ENCODE results near the gene LBX1. TPM values are rescaled to one million over a fixed set of nuclear protein-coding genes. Genes with fewer than 3 reads are reported as not detected.
"Not testable (repeated sequence)": the region's sequence is repeated elsewhere in the genome, so short reads cannot be mapped to it uniquely, and the experiment has no call there.

Gene LBX1
- total RNA-seq, 2 donors from 2014 or later = not detected

DNA sequence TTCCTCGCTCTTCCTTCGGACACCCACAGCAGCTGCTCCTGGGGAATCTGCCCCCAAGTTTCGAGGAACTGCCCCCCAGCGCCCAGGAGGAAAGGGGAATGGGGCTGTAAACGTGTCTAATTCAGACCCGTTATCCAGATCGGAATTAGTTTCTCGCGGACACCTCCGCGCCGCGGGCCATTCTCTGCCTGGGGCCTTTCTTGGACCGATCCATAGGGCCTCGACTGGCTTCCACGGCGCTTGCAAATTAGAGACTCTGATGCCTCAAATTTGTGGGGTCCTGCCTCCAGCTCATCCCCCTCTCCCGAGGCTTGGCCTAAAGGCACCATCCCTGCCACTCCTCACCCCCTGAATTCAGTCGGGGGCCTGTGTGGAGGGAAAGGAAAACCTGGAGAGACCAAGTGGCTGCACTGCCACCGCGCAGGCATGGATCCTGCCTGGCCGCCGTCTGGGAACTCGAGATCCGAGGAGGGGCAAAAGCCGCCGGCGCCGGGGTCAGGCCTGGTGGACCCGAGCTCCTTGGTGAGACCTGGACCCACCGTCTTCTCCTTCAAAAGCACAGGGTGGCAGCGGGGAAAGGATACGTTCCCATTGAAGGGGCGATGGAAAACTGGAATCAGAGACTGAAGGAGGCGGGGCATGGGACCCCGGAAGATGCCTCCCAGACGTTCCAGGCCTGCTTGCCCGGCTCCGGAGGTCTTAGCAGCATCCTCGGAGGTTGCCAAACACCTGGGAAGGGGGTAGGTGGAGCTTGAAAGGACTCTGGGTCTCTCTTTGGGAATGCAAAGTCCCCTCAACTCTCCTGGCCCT is 13.7 kb downstream of the LBX1 start:
- peak overlapping the region; percentile 62 for H3K4me3 Mint-ChIP-seq
- no peaks in the 10 kb centered on the region for H3K9me3 Mint-ChIP-seq
- no peak overlapping the region for H3K27ac Mint-ChIP-seq
- H3K36me3 Mint-ChIP-seq (ENCODE audit: low read depth) = no peaks in the 10 kb centered on the region
- H3K27me3 Mint-ChIP-seq = peaks cover 63% of the 10 kb centered on the region
- ATAC-seq (replicated peaks) = no peak
- H3K4me1 Mint-ChIP-seq = peaks cover 5% of the 10 kb centered on the region

DNA sequence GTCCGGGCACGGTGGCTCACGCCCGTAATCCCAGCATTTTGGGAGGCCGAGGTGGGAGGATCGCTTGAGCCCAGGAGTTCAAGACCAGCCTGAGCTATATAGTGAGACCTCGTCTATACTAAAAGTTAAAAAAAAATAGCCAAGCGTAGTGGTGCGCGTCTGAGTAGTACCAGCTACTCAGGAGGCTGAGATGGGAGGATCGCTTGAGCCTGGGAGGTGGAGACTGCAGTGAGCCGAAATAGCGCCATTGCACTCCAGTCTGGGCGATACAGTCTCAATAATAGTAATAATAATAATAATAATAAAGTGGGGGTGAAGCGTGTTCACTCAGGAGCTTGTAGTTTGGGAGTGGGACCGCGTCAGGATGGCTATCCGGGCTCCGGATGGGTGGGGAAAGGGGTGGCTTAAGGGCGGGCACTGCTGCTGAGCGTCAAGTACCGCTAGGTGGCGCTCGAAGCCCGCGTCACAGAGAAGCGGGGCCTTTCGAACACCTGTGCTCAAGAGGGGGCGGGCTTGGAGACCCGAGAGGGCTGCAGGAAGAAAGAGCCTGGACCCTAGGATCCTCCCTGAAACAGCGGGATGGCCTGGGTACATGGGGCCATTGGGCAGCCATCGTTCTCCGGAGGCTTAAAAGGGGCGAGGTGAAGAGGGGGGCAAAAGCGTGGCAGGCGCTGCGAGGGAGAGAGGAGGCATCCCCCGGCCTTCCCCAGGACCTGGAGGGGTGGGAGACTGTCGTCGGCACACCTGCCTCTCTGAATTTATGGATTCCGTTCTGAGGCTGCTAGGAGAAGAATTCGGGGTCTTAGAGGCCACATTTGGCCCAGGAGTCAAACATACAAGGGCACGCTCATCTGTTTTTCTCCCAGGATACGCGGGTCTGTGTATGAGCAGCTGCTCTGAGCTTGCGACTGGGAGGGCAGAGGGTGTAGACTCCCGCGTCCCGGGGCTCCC is 14.5 kb downstream of the LBX1 start:
- peak; percentile 84 for ATAC-seq (replicated peaks)
- peaks cover 5% of the 10 kb centered on the region for H3K4me1 Mint-ChIP-seq
- peak overlapping the region; percentile 62 for H3K4me3 Mint-ChIP-seq
- no peak overlapping the region for H3K27ac Mint-ChIP-seq
- H3K27me3 Mint-ChIP-seq = peaks cover 61% of the 10 kb centered on the region
- H3K9me3 Mint-ChIP-seq = no peaks in the 10 kb centered on the region
- no peaks in the 10 kb centered on the region for H3K36me3 Mint-ChIP-seq (ENCODE audit: low read depth)

DNA sequence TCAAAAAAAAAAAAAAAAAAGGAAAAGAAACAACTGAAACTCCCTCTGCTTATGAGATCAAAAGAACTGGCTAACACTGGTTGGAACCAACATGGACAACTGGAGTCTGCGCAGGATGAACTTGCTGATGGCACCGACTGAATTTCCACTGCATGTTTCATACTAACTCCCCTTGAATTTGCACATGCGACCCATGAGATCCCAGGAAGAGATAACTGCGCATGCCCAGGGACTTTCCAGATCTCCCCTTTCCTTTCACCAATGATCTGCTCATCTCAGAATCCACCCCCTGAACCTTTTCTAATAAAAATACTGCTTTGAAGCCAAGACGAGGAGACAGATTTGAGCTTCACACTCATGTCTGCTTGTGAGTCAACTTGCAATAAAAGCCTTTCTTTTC is 20.7 kb downstream of the LBX1 start:
- H3K9me3 Mint-ChIP-seq = no peaks in the 10 kb centered on the region
- H3K27ac Mint-ChIP-seq = no peak overlapping the region
- no peak overlapping the region for H3K4me3 Mint-ChIP-seq
- ATAC-seq (replicated peaks) = no peak
- H3K36me3 Mint-ChIP-seq (ENCODE audit: low read depth) = no peaks in the 10 kb centered on the region
- peaks cover 47% of the 10 kb centered on the region for H3K27me3 Mint-ChIP-seq
- H3K4me1 Mint-ChIP-seq = no peaks in the 10 kb centered on the region

DNA sequence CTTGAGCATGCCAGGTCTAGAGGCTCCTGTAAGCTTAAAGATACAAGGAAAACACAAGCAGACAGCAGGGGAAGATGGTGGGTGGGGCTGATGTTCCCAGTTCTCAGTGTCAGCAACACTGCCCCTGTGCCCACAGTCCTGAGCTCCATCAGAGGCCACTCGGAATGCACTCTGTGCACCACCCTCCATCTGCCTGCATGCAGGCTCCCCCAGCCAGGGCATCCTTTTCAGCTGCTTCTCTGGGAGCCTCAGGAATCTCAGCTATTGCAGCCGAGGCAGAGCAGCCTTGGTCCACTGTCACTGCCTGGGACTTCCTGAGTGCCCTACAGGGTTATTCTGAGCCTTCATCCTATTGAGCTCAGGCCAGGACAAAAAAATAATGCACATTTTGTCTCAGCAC is 22.2 kb downstream of the LBX1 start:
- Mint-ChIP-seq H3K27me3 (peaks cover 46% of the 10 kb centered on the region), H3K9me3 (no peaks in the 10 kb centered on the region), H3K4me3 (no peak overlapping the region), H3K4me1 (no peaks in the 10 kb centered on the region), H3K36me3 (ENCODE audit: low read depth) (no peaks in the 10 kb centered on the region), H3K27ac (no peak overlapping the region)
- no peak for ATAC-seq (replicated peaks)

DNA sequence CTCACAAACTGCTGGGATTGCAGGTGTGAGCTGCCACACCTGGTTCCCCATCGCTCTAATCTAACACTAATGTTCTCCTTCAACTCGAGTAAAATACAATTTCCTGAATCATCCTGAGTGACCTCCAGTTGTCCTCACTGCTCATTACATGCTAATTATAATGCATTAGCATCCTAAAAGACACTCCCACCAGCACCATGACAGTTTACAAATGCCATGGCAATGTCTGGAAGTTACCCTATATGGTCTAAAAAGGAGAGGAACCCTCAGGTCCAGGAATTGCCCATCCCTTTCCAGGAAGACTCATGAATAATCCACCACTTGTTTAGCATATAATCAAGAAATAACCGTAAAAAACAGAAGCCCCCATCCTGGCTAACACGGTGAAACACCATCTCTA is 26.6 kb downstream of the LBX1 start:
- H3K4me1 Mint-ChIP-seq; ATAC-seq (replicated peaks); H3K27ac Mint-ChIP-seq; H3K36me3 Mint-ChIP-seq (ENCODE audit: low read depth); H3K9me3 Mint-ChIP-seq; H3K4me3 Mint-ChIP-seq: not testable (repeated sequence)
- H3K27me3 Mint-ChIP-seq = peaks cover 19% of the 10 kb centered on the region

DNA sequence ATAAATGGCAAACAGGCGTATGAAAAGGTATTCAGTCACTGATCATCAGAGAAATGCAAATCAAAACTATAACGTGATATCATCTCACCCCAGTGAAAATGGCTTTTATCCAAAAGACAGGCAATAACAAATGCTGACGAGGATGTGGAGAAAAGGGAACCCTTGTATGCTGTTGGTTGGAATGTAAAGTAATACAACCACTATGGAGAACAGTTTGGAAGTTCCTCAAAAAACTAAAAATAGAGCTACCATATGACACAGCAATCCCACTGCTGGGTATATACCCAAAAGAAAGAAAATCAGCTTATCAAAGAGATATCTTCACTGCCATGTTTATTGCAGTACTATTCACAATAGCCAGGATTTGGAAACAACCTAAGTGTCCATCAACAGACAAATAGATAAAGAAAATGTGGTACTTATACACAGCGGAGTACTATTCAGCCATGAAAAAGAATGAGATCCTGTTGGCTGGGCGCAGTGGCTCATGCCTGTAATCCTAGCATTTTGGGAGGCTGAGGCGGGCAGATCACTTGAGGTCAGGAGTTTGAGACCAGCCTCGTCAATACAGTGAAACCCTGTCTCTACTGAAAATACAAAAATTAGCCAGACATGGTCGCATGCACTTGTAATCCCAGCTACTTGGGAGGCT is 30.8 kb downstream of the LBX1 start:
- H3K4me3 Mint-ChIP-seq; H3K27ac Mint-ChIP-seq; H3K9me3 Mint-ChIP-seq; H3K4me1 Mint-ChIP-seq; ATAC-seq (replicated peaks); H3K36me3 Mint-ChIP-seq (ENCODE audit: low read depth): not testable (repeated sequence)
- peaks cover 18% of the 10 kb centered on the region for H3K27me3 Mint-ChIP-seq

DNA sequence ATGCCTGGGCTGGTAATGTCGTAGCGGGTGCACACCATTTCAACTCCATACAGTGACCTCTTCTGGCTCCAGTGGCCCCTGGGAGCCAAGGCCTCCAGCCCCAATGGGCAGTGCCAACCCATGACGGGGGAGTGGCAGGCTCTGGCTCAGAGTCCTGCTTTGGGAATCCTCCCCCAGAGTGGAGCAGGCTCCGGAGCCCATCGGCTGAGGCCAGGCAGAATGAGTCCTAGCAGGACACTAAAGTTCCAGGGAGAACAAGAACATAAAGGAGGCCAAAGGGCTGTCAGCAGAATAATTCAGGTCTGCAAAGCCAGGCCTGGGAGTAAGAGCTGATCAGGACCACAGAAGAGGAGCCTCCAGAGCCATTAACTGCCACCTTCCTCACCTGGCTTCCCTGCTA is 33.3 kb downstream of the LBX1 start:
- ATAC-seq (replicated peaks) = no peak

DNA sequence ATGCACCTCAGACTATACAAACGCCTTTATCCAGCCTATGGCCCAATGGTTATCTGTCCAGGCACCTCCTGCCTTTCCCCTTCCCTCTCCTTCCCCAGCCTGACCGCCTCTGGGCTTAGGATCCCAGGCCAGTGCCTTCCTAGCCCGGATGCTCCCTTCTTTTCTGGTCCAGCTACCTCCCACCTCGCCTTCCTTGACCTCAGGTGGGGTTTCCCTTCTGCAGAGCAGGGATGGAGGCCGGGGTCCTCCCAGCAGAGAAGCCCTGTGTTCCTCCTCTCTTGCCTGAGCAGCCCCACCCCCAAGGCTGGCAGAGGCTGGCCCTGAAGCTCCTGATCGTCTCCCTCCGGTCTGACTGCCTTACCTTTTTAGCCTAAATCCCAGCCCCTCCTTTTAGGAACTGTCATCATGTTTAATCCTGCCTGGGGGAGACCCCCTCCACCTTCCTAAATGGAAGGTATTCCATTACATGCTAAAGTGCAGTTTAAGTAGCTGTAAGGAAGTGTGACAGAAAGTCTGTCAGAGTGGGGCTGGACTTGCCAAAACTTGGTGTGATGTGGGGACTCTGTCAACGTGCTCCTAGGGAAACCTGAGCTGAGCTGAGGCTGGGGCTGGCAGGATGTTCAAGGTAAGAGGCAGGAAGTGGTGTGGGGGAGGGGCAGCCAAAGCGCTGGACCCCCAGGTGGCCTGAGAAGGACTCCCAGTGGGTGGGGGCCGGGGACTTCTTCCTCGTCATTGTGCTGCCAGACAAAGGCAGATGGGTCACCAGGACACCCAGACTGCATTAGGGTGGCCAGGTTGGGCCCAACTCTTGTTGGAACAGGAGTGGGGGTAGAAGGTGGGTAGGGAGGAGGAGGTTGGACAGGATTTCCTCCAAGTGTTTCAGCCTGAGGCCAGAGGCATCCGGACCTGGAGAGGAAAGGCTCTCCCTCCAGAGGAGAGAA is 39.5 kb downstream of the LBX1 start:
- no peak for ATAC-seq (replicated peaks)
- Mint-ChIP-seq H3K4me1 (peaks cover 6% of the 10 kb centered on the region), H3K4me3 (no peak overlapping the region), H3K27ac (no peak overlapping the region), H3K36me3 (ENCODE audit: low read depth) (no peaks in the 10 kb centered on the region), H3K27me3 (peaks cover 20% of the 10 kb centered on the region), H3K9me3 (no peaks in the 10 kb centered on the region)

More for the DNA sequence above, 33.3 kb downstream of the LBX1 start:
- Mint-ChIP-seq H3K4me3 (no peak overlapping the region), H3K27ac (no peak overlapping the region), H3K36me3 (ENCODE audit: low read depth) (no peaks in the 10 kb centered on the region), H3K4me1 (peaks cover 5% of the 10 kb centered on the region), H3K27me3 (peaks cover 26% of the 10 kb centered on the region), H3K9me3 (no peaks in the 10 kb centered on the region)

DNA sequence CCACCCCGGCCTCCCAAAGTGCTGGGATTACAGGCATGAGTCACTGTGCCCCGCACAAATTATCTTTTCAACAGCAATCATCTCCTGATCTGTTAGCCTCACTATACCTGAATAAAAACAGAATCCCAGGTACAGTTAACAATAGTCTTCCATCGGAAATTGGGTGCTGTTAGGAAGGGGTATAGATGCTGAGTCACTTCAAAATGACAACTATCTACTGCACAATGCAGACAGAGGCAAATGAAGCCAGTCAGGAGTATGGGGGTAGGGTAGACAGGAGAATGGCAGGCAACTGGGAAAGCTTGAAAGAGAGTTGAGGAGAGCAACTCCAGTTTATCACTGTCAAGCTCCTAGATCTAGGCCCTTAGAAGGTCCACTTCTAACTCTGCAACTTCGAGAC is 40.3 kb downstream of the LBX1 start:
- ATAC-seq (replicated peaks) = no peak
- H3K27me3 Mint-ChIP-seq = peaks cover 20% of the 10 kb centered on the region
- no peak overlapping the region for H3K4me3 Mint-ChIP-seq
- H3K36me3 Mint-ChIP-seq (ENCODE audit: low read depth) = no peaks in the 10 kb centered on the region
- H3K4me1 Mint-ChIP-seq = peaks cover 6% of the 10 kb centered on the region
- H3K27ac Mint-ChIP-seq = no peak overlapping the region
- no peaks in the 10 kb centered on the region for H3K9me3 Mint-ChIP-seq

DNA sequence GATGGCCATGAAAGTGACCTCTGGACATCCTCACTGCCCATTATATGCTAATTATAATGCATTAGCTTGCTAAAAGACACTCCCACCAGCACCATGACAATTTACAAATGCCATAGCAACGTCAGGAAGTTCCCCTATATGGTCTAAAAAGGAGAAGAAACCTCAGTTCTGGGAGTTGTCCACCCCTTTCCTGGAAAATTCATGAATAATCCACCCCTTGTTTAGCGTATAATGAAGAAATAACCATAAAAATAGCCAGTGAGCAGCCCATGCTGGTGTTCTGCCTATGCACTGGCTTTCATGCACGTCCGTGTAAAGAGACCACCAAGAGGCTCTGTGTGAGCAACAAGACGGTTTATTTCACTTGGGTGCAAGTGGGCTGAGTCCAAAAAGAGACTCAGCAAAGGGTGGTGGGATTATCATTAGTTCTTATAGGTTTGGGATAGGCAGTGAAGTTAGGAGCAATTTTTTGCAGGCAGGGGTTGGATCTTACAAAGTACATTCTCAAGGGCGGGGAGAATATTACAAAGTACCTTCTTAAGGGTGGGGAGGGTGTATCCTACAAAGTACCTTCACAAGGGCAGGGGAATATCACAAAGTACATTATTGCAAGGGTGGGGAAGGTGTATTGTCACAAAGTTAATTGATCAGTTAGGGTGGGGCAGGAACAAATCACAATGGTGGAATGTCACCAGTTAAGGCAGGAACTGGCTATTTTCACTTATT is 45.6 kb downstream of the LBX1 start:
- Mint-ChIP-seq H3K9me3 (no peaks in the 10 kb centered on the region), H3K36me3 (ENCODE audit: low read depth) (no peaks in the 10 kb centered on the region), H3K27me3 (peaks cover 17% of the 10 kb centered on the region), H3K27ac (no peak overlapping the region), H3K4me3 (no peak overlapping the region), H3K4me1 (no peaks in the 10 kb centered on the region)
- no peak for ATAC-seq (replicated peaks)

DNA sequence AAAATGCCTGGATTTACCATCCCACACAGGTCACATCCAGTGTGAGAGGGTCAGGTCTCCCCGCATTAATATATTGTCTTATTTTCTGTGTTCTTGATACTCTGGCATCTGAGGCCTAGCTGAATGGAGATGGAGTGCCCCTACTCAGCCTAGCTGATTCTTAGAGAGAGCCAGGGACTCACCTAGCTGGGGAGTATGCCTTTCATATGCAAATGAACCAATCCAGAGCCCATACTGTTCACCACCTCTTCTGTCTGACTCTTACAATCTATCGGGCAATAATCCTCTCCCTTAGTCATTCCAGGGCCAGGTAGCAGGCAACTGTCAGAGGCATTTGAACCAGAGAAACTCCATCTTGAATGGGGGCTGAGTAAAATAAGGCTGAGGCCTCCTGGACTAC is 46.3 kb downstream of the LBX1 start:
- peak; percentile 3 for ATAC-seq (replicated peaks)
- H3K9me3 Mint-ChIP-seq = no peaks in the 10 kb centered on the region
- H3K27me3 Mint-ChIP-seq = peaks cover 19% of the 10 kb centered on the region
- H3K4me3 Mint-ChIP-seq = no peak overlapping the region
- no peaks in the 10 kb centered on the region for H3K36me3 Mint-ChIP-seq (ENCODE audit: low read depth)
- no peaks in the 10 kb centered on the region for H3K4me1 Mint-ChIP-seq
- no peak overlapping the region for H3K27ac Mint-ChIP-seq

Measured in activated T-helper 17 cell treated with anti-CD3 and anti-CD28 coated beads, Interleukin-2, amount 50 U/mL, for 72 hours (primary cell).